ENCODE results near the gene C3. TPM values are rescaled to one million over a fixed set of nuclear protein-coding genes. Genes with fewer than 3 reads are reported as not detected.

C3 gene
- total and polyA plus RNA-seq, 2 of the 13 experiments (the other 11 are each of a cell fraction or from before 2014, with no cell fraction given), result 1,455 to 6,272 TPM

DNA sequence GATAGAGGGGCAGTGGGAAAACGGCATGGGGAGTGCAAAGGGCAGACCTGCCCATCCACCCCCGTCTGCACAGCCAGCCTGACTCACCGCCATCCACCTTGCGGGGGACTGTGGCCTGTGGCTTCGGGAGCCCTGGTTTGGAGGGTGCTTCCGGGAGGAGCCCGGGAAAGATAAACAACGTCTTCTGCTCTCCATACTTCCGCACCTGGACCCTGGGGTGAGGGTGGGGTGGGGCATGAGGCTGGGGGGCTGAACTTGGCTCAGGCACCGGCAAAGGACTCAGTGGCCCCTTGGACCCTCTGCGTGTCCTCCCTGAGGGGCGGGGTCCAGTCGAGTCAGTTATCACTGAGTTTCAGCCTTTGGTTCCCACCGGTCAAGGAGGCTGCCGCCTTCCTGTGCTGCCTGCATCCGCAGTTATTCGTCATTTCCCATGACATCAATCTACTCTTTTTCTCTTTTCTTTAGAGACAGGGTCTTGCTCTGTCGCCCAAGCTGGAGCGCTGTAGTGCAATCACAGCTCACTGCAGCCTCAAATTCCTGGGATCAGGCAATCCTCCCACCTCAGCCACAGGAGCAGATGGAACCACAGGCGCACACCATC, 13.7 kb upstream of the C3 start (continued):
- no peak for TF ChIP-seq GTF2F1 (IDR thresholded peaks at IDR 0.05; ENCODE audit: low read length)
- no peak; the same call in 1 of the 2 replicates for TF ChIP-seq MIER3 (CRISPR knock-in tag; IDR thresholded peaks at IDR 0.05; ENCODE audit: borderline replicate concordance)
- no peak for TF ChIP-seq ZNF598 (CRISPR knock-in tag; IDR thresholded peaks at IDR 0.05; ENCODE audit: borderline replicate concordance)
- TF ChIP-seq, protein P1, sequence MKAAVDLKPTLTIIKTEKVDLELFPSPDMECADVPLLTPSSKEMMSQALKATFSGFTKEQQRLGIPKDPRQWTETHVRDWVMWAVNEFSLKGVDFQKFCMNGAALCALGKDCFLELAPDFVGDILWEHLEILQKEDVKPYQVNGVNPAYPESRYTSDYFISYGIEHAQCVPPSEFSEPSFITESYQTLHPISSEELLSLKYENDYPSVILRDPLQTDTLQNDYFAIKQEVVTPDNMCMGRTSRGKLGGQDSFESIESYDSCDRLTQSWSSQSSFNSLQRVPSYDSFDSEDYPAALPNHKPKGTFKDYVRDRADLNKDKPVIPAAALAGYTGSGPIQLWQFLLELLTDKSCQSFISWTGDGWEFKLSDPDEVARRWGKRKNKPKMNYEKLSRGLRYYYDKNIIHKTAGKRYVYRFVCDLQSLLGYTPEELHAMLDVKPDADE (CRISPR knock-in tag; IDR thresholded peaks at IDR 0.05), result no peak
- no peak for TF ChIP-seq ISL2 (CRISPR knock-in tag; IDR thresholded peaks at IDR 0.05)
- TF ChIP-seq, protein P2, sequence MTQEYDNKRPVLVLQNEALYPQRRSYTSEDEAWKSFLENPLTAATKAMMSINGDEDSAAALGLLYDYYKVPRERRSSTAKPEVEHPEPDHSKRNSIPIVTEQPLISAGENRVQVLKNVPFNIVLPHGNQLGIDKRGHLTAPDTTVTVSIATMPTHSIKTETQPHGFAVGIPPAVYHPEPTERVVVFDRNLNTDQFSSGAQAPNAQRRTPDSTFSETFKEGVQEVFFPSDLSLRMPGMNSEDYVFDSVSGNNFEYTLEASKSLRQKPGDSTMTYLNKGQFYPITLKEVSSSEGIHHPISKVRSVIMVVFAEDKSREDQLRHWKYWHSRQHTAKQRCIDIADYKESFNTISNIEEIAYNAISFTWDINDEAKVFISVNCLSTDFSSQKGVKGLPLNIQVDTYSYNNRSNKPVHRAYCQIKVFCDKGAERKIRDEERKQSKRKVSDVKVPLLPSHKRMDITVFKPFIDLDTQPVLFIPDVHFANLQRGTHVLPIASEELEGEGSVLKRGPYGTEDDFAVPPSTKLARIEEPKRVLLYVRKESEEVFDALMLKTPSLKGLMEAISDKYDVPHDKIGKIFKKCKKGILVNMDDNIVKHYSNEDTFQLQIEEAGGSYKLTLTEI (CRISPR knock-in tag; conservative IDR thresholded peaks at IDR 0.05), result no peak
- no peak for TF ChIP-seq DNMT3B (CRISPR knock-in tag; conservative IDR thresholded peaks at IDR 0.05)
- TF ChIP-seq, protein P3, sequence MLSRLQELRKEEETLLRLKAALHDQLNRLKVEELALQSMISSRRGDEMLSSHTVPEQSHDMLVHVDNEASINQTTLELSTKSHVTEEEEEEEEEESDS (CRISPR knock-in tag; IDR thresholded peaks at IDR 0.05; ENCODE audit: borderline replicate concordance), result no peak
- TF ChIP-seq XBP1 (CRISPR knock-in tag; IDR thresholded peaks at IDR 0.05), result no peak
- no peak for TF ChIP-seq ZFP41 (CRISPR knock-in tag; IDR thresholded peaks at IDR 0.05; ENCODE audit: borderline replicate concordance)
- no peak for TF ChIP-seq ZNF180 (CRISPR knock-in tag; IDR thresholded peaks at IDR 0.05; ENCODE audit: borderline replicate concordance, low read depth)
- TF ChIP-seq, protein P4, sequence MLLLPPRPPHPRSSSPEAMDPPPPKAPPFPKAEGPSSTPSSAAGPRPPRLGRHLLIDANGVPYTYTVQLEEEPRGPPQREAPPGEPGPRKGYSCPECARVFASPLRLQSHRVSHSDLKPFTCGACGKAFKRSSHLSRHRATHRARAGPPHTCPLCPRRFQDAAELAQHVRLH (CRISPR knock-in tag; IDR thresholded peaks at IDR 0.05; ENCODE audit: borderline replicate concordance, low read depth), result no peak
- no peak for TF ChIP-seq TBL1XR1 (IDR thresholded peaks at IDR 0.05; ENCODE audit: borderline replicate concordance, low read length, partially characterized antibody)
- TF ChIP-seq RXRB (CRISPR knock-in tag; IDR thresholded peaks at IDR 0.05; ENCODE audit: borderline replicate concordance), result peak; percentile 60; the same call in 1 of the 2 replicates
- no peak for TF ChIP-seq POLR2G (IDR thresholded peaks at IDR 0.05; ENCODE audit: low read depth, low read length)
- no peak for TF ChIP-seq NFIB (CRISPR knock-in tag; IDR thresholded peaks at IDR 0.05; ENCODE audit: borderline replicate concordance)
- TF ChIP-seq SP140L (CRISPR knock-in tag; IDR thresholded peaks at IDR 0.05; ENCODE audit: borderline replicate concordance), result no peak
- TF ChIP-seq ZNF550 (CRISPR knock-in tag; IDR thresholded peaks at IDR 0.05; ENCODE audit: borderline replicate concordance), result no peak
- TF ChIP-seq, protein P5, sequence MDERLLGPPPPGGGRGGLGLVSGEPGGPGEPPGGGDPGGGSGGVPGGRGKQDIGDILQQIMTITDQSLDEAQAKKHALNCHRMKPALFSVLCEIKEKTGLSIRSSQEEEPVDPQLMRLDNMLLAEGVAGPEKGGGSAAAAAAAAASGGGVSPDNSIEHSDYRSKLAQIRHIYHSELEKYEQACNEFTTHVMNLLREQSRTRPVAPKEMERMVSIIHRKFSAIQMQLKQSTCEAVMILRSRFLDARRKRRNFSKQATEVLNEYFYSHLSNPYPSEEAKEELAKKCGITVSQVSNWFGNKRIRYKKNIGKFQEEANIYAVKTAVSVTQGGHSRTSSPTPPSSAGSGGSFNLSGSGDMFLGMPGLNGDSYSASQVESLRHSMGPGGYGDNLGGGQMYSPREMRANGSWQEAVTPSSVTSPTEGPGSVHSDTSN (CRISPR knock-in tag; IDR thresholded peaks at IDR 0.05), result no peak
- no peak for TF ChIP-seq ZNF547 (CRISPR knock-in tag; IDR thresholded peaks at IDR 0.05)
- TF ChIP-seq, protein P6, sequence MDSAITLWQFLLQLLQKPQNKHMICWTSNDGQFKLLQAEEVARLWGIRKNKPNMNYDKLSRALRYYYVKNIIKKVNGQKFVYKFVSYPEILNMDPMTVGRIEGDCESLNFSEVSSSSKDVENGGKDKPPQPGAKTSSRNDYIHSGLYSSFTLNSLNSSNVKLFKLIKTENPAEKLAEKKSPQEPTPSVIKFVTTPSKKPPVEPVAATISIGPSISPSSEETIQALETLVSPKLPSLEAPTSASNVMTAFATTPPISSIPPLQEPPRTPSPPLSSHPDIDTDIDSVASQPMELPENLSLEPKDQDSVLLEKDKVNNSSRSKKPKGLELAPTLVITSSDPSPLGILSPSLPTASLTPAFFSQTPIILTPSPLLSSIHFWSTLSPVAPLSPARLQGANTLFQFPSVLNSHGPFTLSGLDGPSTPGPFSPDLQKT (CRISPR knock-in tag; IDR thresholded peaks at IDR 0.05; ENCODE audit: borderline replicate concordance), result no peak
- no peak for TF ChIP-seq MTF1 (CRISPR knock-in tag; IDR thresholded peaks at IDR 0.05)
- no peak for TF ChIP-seq ZNF672 (CRISPR knock-in tag; IDR thresholded peaks at IDR 0.05)
- TF ChIP-seq RELA (CRISPR knock-in tag; IDR thresholded peaks at IDR 0.05), result no peak
- no peak for TF ChIP-seq CEBPB (IDR thresholded peaks at IDR 0.05; ENCODE audit: borderline replicate concordance, low read depth, low read length)
- no peak for TF ChIP-seq ZNF776 (CRISPR knock-in tag; IDR thresholded peaks at IDR 0.05)
- no peak for TF ChIP-seq SP2 (CRISPR knock-in tag; IDR thresholded peaks at IDR 0.05)
